ENCODE results near the gene HIVEP1. TPM values are rescaled to one million over a fixed set of nuclear protein-coding genes. Genes with fewer than 3 reads are reported as not detected.

HIVEP1 gene
- total and polyA plus RNA-seq, 2 of the 8 experiments (the other 6 are each of a cell fraction or from before 2014, with no cell fraction given): 22.6 to 23.1 TPM

DNA sequence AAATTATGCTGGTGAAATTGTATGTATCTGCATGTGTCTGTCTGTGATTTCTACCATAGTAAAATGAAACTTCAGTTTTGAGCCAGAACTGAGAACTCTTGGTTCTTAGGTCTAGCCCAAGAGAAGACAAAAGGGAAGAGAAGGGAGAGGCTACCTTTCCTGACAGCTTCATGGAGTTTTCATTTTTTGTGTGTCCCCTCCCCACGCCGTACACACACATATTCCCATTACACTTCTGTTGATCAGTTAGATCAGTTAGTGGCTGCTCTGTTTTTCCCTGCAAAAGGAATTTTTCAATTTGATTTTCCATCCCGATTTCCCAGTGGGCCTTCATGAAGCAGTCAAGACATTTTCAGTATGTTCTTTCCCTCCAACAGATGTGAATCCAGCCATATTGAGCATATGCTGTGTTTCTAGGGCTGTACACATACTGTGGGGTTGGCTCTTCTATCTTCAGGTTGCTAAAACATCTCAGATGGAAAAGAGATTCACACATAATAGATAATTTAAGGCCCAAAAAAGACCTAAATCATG is 52.5 kb downstream of the HIVEP1 start:
- H3K36me3 ChIP-seq (ENCODE audit: control insufficient read depth in 2 of 4, insufficient read depth in 4 of 4, low read length in 3 of 4): no peaks in the 10 kb centered on the region; a peak in 1 of 8 replicates
- H2BK5ac ChIP-seq (ENCODE audit: low read depth, low read length): no peak overlapping the region
- TF ChIP-seq NANOG (IDR thresholded peaks at IDR 0.05; ENCODE audit: insufficient read depth, low read depth, low read length, poor library complexity, severe bottlenecking) (no peak), TEAD4 (IDR thresholded peaks at IDR 0.05; ENCODE audit: low read depth, low read length) (no peak), POLR2AphosphoS5 (IDR thresholded peaks at IDR 0.05; ENCODE audit: low read depth, low read length) (no peak), NRF1 (IDR thresholded peaks at IDR 0.05; ENCODE audit: low read depth, low read length) (no peak), CBX5 (IDR thresholded peaks at IDR 0.05; ENCODE audit: low read depth, low read length) (no peak), KDM4A (IDR thresholded peaks at IDR 0.05; ENCODE audit: low read depth, low read length, severe bottlenecking) (no peak)
- TF ChIP-seq, protein P1, sequence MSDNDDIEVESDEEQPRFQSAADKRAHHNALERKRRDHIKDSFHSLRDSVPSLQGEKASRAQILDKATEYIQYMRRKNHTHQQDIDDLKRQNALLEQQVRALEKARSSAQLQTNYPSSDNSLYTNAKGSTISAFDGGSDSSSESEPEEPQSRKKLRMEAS (IDR thresholded peaks at IDR 0.05): no peak
- H3K9ac ChIP-seq (replicated peaks in 1 of 4; ENCODE audit: extremely low read depth in 1 of 4, low read depth in 3 of 4, low read length in 3 of 4): no peak overlapping the region
- H3K9me3 ChIP-seq (ENCODE audit: insufficient read depth in 2 of 2, low read depth in 1 of 2, low read length in 1 of 2): no peaks in the 10 kb centered on the region
- H3K4me3 ChIP-seq (ENCODE audit: extremely low read depth in 1 of 4, insufficient read depth in 2 of 4, low read depth in 3 of 4, low read length in 4 of 4): no peak overlapping the region
- H3K4ac ChIP-seq (replicated peaks; ENCODE audit: insufficient read length, low read depth, low read length): no peak overlapping the region
- FAIRE-seq (no peak), DNase-seq (ENCODE audit: low read depth in 1 of 2, low spot score in 2 of 2) (no peak)
- peaks cover 10% of the 10 kb centered on the region; the same call in 1 of the 2 replicates for H3K79me1 ChIP-seq (ENCODE audit: low read depth, low read length)
- H3K27ac ChIP-seq (ENCODE audit: low read depth, low read length): no peak overlapping the region
- no peak overlapping the region for H2AFZ ChIP-seq (ENCODE audit: low read length)
- no peak overlapping the region for H3K56ac ChIP-seq (replicated peaks; ENCODE audit: insufficient read length, low read depth, low read length)
- peaks cover 5 to 7% of the 10 kb centered on the region in 2 experiments for H4K20me1 ChIP-seq (replicated peaks in 1 of 2; ENCODE audit: control insufficient read depth in 1 of 2, insufficient read depth in 2 of 2, low read length in 2 of 2)
- H4K5ac ChIP-seq (ENCODE audit: insufficient read length, low read depth, low read length): no peak overlapping the region
- no peak overlapping the region for H2BK20ac ChIP-seq (ENCODE audit: low read length)
- no peak overlapping the region for H3K18ac ChIP-seq (ENCODE audit: extremely low read depth, low read length)
- no peak overlapping the region for H2BK12ac ChIP-seq (ENCODE audit: low read depth, low read length)
- H3K14ac ChIP-seq (ENCODE audit: insufficient read length): no peak overlapping the region
- no peak overlapping the region for H3K4me2 ChIP-seq (ENCODE audit: insufficient read depth in 1 of 2, low read depth in 2 of 2, low read length in 2 of 2)
- H3K27me3 ChIP-seq (replicated peaks in 1 of 4; ENCODE audit: control insufficient read depth in 3 of 4, extremely low read depth in 1 of 4, insufficient read depth in 3 of 4, low read length in 3 of 4): no peaks in the 10 kb centered on the region
- ChIA-PET CTCF (ENCODE audit: partially characterized antibody) (interaction anchor here (1.0 to 2.3 kb wide), 4 partner anchors 9 to 222 kb away, joined by 3 to 9 read pairs (median 4); no protein-coding TSS in a partner anchor), POLR2A (ENCODE audit: partially characterized antibody) (no interaction called here)
- H4K91ac ChIP-seq (replicated peaks; ENCODE audit: insufficient read length, low read length): no peak overlapping the region
- H3K79me2 ChIP-seq (ENCODE audit: control insufficient read depth in 1 of 2, insufficient read depth in 2 of 2, low read length in 2 of 2): peaks cover 13 to 94% of the 10 kb centered on the region in 2 experiments; a peak in 3 of 4 replicates
- H3K23ac ChIP-seq (ENCODE audit: insufficient read length): no peak overlapping the region
- H4K8ac ChIP-seq (ENCODE audit: extremely low read depth, insufficient read depth, low read length): no peak overlapping the region
- no peak overlapping the region for H2BK120ac ChIP-seq (replicated peaks; ENCODE audit: low read depth, low read length)
- no peaks in the 10 kb centered on the region; the same call in 1 of the 2 replicates for H3K23me2 ChIP-seq (ENCODE audit: low read depth, low read length)
- no peak overlapping the region for H2AK5ac ChIP-seq (ENCODE audit: low read depth, low read length)
- H2BK15ac ChIP-seq (ENCODE audit: low read length): no peak overlapping the region
- peaks cover 4 to 13% (median 8%) of the 10 kb centered on the region in 4 experiments; a peak in 5 of 7 replicates for H3K4me1 ChIP-seq (replicated peaks in 1 of 4; ENCODE audit: control insufficient read depth in 3 of 4, insufficient read depth in 4 of 4, low read length in 3 of 4)
- WGBS, 2 experiments (ENCODE audit: extremely low coverage in 1 of 2, insufficient coverage in 1 of 2, insufficient read length in 1 of 2, insufficient replicate concordance in 2 of 2, low coverage in 1 of 2, low lambda C conversion rate in 2 of 2, missing lambda C conversion rate in 1 of 2): 86% methylated on average over 3 of the region's 3 CpGs; no CpG with 5 or more reads in 1 of the 2 experiments
